ENCODE results near the gene ANKS3.

DNA sequence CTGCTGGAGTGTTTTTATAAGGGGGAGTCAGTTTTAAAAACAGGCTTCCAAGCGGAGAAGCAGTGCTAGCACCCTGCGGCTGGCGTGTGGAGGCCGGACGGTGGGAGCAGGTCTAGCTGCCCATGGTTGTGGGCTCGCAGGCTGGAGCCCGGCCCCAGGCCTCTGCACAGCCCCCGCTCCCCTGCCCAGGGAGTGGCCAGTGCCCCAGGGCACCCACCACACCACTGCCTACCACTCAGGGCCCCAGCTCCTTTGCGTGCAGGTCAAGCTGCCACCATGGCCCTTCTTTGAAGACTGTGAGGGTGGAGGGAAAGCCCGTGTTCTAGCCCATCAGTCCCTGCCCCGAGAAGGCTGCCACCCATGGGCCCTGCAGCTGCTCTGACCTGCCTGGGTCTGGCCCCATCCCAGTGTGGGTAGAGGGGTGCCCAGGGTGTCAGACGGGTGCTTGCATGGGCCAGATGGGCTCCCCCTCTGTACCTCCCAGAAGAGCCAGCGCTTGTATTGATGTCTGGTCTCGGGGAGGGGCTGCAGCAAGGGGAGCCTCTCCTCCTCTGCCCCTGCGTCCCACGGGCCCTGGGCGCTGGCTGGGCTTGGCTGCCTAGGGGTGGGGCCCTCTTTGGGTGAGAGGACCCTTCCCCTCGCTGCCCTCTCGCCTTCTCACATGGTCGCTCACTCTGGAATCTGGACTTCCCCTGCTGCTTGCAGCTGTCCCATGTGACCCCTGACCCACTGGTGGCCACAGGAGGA lies 42.2 kb downstream of the ANKS3 start:
- TF ChIP-seq POLR2AphosphoS5 (IDR thresholded peaks at IDR 0.05; ENCODE audit: low read depth) (no peak; the same call in 1 of the 2 replicates), EZH2 (IDR thresholded peaks at IDR 0.05; ENCODE audit: low read depth, unreplicated experiment) (no peak), CREB1 (CRISPR knock-in tag; IDR thresholded peaks at IDR 0.05; ENCODE audit: low read depth) (no peak), ZNF114 (CRISPR knock-in tag; IDR thresholded peaks at IDR 0.05) (no peak), EZH2phosphoT487 (IDR thresholded peaks at IDR 0.05; ENCODE audit: unreplicated experiment) (no peak)
- TF ChIP-seq, protein P1, sequence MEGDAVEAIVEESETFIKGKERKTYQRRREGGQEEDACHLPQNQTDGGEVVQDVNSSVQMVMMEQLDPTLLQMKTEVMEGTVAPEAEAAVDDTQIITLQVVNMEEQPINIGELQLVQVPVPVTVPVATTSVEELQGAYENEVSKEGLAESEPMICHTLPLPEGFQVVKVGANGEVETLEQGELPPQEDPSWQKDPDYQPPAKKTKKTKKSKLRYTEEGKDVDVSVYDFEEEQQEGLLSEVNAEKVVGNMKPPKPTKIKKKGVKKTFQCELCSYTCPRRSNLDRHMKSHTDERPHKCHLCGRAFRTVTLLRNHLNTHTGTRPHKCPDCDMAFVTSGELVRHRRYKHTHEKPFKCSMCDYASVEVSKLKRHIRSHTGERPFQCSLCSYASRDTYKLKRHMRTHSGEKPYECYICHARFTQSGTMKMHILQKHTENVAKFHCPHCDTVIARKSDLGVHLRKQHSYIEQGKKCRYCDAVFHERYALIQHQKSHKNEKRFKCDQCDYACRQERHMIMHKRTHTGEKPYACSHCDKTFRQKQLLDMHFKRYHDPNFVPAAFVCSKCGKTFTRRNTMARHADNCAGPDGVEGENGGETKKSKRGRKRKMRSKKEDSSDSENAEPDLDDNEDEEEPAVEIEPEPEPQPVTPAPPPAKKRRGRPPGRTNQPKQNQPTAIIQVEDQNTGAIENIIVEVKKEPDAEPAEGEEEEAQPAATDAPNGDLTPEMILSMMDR (conservative IDR thresholded peaks at IDR 0.05; ENCODE audit: low read depth in 2 of 2) = no peak
- TF ChIP-seq, protein P2, sequence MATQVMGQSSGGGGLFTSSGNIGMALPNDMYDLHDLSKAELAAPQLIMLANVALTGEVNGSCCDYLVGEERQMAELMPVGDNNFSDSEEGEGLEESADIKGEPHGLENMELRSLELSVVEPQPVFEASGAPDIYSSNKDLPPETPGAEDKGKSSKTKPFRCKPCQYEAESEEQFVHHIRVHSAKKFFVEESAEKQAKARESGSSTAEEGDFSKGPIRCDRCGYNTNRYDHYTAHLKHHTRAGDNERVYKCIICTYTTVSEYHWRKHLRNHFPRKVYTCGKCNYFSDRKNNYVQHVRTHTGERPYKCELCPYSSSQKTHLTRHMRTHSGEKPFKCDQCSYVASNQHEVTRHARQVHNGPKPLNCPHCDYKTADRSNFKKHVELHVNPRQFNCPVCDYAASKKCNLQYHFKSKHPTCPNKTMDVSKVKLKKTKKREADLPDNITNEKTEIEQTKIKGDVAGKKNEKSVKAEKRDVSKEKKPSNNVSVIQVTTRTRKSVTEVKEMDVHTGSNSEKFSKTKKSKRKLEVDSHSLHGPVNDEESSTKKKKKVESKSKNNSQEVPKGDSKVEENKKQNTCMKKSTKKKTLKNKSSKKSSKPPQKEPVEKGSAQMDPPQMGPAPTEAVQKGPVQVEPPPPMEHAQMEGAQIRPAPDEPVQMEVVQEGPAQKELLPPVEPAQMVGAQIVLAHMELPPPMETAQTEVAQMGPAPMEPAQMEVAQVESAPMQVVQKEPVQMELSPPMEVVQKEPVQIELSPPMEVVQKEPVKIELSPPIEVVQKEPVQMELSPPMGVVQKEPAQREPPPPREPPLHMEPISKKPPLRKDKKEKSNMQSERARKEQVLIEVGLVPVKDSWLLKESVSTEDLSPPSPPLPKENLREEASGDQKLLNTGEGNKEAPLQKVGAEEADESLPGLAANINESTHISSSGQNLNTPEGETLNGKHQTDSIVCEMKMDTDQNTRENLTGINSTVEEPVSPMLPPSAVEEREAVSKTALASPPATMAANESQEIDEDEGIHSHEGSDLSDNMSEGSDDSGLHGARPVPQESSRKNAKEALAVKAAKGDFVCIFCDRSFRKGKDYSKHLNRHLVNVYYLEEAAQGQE (IDR thresholded peaks at IDR 0.05; ENCODE audit: unreplicated experiment) = no peak
- TF ChIP-seq, protein P3, sequence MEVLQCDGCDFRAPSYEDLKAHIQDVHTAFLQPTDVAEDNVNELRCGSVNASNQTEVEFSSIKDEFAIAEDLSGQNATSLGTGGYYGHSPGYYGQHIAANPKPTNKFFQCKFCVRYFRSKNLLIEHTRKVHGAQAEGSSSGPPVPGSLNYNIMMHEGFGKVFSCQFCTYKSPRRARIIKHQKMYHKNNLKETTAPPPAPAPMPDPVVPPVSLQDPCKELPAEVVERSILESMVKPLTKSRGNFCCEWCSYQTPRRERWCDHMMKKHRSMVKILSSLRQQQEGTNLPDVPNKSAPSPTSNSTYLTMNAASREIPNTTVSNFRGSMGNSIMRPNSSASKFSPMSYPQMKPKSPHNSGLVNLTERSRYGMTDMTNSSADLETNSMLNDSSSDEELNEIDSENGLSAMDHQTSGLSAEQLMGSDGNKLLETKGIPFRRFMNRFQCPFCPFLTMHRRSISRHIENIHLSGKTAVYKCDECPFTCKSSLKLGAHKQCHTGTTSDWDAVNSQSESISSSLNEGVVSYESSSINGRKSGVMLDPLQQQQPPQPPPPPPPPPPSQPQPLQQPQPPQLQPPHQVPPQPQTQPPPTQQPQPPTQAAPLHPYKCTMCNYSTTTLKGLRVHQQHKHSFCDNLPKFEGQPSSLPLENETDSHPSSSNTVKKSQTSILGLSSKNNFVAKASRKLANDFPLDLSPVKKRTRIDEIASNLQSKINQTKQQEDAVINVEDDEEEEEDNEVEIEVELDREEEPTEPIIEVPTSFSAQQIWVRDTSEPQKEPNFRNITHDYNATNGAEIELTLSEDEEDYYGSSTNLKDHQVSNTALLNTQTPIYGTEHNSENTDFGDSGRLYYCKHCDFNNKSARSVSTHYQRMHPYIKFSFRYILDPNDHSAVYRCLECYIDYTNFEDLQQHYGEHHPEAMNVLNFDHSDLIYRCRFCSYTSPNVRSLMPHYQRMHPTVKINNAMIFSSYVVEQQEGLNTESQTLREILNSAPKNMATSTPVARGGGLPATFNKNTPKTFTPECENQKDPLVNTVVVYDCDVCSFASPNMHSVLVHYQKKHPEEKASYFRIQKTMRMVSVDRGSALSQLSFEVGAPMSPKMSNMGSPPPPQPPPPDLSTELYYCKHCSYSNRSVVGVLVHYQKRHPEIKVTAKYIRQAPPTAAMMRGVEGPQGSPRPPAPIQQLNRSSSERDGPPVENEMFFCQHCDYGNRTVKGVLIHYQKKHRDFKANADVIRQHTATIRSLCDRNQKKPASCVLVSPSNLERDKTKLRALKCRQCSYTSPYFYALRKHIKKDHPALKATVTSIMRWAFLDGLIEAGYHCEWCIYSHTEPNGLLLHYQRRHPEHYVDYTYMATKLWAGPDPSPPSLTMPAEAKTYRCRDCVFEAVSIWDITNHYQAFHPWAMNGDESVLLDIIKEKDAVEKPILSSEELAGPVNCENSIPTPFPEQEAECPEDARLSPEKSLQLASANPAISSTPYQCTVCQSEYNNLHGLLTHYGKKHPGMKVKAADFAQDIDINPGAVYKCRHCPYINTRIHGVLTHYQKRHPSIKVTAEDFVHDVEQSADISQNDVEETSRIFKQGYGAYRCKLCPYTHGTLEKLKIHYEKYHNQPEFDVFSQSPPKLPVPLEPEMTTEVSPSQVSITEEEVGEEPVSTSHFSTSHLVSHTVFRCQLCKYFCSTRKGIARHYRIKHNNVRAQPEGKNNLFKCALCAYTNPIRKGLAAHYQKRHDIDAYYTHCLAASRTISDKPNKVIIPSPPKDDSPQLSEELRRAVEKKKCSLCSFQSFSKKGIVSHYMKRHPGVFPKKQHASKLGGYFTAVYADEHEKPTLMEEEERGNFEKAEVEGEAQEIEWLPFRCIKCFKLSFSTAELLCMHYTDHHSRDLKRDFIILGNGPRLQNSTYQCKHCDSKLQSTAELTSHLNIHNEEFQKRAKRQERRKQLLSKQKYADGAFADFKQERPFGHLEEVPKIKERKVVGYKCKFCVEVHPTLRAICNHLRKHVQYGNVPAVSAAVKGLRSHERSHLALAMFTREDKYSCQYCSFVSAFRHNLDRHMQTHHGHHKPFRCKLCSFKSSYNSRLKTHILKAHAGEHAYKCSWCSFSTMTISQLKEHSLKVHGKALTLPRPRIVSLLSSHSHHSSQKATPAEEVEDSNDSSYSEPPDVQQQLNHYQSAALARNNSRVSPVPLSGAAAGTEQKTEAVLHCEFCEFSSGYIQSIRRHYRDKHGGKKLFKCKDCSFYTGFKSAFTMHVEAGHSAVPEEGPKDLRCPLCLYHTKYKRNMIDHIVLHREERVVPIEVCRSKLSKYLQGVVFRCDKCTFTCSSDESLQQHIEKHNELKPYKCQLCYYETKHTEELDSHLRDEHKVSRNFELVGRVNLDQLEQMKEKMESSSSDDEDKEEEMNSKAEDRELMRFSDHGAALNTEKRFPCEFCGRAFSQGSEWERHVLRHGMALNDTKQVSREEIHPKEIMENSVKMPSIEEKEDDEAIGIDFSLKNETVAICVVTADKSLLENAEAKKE (CRISPR knock-in tag; IDR thresholded peaks at IDR 0.05) = no peak
- TF ChIP-seq, protein P4, sequence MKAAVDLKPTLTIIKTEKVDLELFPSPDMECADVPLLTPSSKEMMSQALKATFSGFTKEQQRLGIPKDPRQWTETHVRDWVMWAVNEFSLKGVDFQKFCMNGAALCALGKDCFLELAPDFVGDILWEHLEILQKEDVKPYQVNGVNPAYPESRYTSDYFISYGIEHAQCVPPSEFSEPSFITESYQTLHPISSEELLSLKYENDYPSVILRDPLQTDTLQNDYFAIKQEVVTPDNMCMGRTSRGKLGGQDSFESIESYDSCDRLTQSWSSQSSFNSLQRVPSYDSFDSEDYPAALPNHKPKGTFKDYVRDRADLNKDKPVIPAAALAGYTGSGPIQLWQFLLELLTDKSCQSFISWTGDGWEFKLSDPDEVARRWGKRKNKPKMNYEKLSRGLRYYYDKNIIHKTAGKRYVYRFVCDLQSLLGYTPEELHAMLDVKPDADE (IDR thresholded peaks at IDR 0.05) = no peak
